OCI-LY3 (cell line): ENCODE measurements around the gene CX3CL1.

ENCODE experiments used
- H2AFZ ChIP-seq: fragments of 200-600, 300-600 bp; shearing (Covaris generic); 2 replicates; pipeline ENCODE4 v1.6.0; 2014; ENCODE audit warnings: antibody characterized with exemption, low read depth, low read length
- H3K27ac ChIP-seq: fragments of 200-600, 300-600 bp; sonication (generic); 2 replicates; pipeline ENCODE4 v1.5.1; 2014; ENCODE audit warnings: mild to moderate bottlenecking, low read length, moderate library complexity, mixed read lengths
- H3K27me3 ChIP-seq: fragments of 200-600, 300-600 bp; sonication (generic); 2 replicates; pipeline ENCODE4 v1.6.1; 2014; ENCODE audit warnings: low read depth, low read length, mixed read lengths
- H3K36me3 ChIP-seq: fragments of 200-600, 300-600 bp; sonication (generic); replicated peaks from 2 replicates; pipeline ENCODE3; 2014; ENCODE audit warnings: low read depth, low read length, mixed read lengths
- H3K4me1 ChIP-seq: fragments of 300-600, 200-600 bp; sonication (generic); 2 replicates; pipeline ENCODE4 v1.6.1; 2014; ENCODE audit warnings: low read length, mixed read lengths
- H3K4me2 ChIP-seq: fragments of 200-600, 300-600 bp; sonication (generic); 2 replicates; pipeline ENCODE4 v1.6.1; 2014; ENCODE audit warnings: low read length, mixed read lengths
- H3K4me3 ChIP-seq: fragments of 300-600, 200-600 bp; sonication (generic); 2 replicates; pipeline ENCODE4 v1.5.1; 2014; ENCODE audit warnings: antibody characterized with exemption, mild to moderate bottlenecking, low read length, moderate library complexity
- H3K79me2 ChIP-seq: fragments of 300-600, 200-600 bp; shearing (Covaris generic); 2 replicates; pipeline ENCODE4 v1.6.1; 2014; ENCODE audit warnings: mild to moderate bottlenecking, low read length, mixed read lengths
- H3K9ac ChIP-seq: fragments of 300-600, 200-600 bp; shearing (Covaris generic); 2 replicates; pipeline ENCODE4 v1.6.0; 2014; ENCODE audit warnings: mild to moderate bottlenecking, low read length, moderate library complexity
- H3K9me3 ChIP-seq: fragments of 200-600, 300-600 bp; shearing (Covaris generic); 2 replicates; pipeline ENCODE4 v1.6.1; 2014; ENCODE audit warnings: low read length, mixed read lengths; ENCODE audit not compliant: insufficient read depth
- H4K20me1 ChIP-seq: fragments of 200-600, 300-600 bp; sonication (generic); 2 replicates; pipeline ENCODE4 v1.6.1; 2016; ENCODE audit warnings: low read length, mixed read lengths; ENCODE audit not compliant: insufficient read depth
- CTCF ChIP-seq: fragments of 200-600, 300-600 bp; sonication (generic); IDR thresholded peaks from 2 replicates; pipeline ENCODE4 v1.5.1; 2014; ENCODE audit warnings: antibody characterized with exemption, low read length, low read depth
- EZH2phosphoT487 ChIP-seq: fragments of 200-600 bp; shearing (Covaris generic); IDR thresholded peaks from 2 replicates; pipeline ENCODE4 v1.6.1; 2018; ENCODE audit warnings: antibody characterized with exemption, mixed run types, low read depth

CX3CL1 gene

DNA sequence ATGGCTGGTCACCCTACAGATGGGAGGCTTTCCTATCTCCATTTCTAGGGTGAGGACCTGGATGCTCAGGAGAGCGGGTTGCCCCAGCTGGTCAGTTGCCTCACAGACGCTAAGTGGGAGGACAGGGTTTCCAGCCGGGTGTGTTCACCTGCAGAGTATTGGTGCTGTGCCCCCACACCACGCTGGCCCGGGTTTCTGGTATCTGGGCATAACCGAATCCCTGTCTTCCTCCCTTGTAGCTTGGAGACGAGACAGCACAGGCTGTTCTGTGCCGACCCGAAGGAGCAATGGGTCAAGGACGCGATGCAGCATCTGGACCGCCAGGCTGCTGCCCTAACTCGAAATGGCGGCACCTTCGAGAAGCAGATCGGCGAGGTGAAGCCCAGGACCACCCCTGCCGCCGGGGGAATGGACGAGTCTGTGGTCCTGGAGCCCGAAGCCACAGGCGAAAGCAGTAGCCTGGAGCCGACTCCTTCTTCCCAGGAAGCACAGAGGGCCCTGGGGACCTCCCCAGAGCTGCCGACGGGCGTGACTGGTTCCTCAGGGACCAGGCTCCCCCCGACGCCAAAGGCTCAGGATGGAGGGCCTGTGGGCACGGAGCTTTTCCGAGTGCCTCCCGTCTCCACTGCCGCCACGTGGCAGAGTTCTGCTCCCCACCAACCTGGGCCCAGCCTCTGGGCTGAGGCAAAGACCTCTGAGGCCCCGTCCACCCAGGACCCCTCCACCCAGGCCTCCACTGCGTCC is 9.7 kb downstream of the CX3CL1 start:
- Histone ChIP-seq H3K79me2 (0 out of 2 replicates have a peak, but pooled peaks cover 5% of the 10 kb centered on the region), H3K4me2 (peak overlapping the region; percentile 48), H3K4me3 (no peak overlapping the region), H3K4me1 (peaks cover 100% of the 10 kb centered on the region), H3K27me3 (no peaks in the 10 kb centered on the region), H4K20me1 (no peaks in the 10 kb centered on the region), H2AFZ (no peak overlapping the region), H3K27ac (peak overlapping the region; percentile 89), H3K9me3 (no peaks in the 10 kb centered on the region), H3K9ac (peak overlapping the region; percentile 60), H3K36me3 (no peaks in the 10 kb centered on the region)
- TF ChIP-seq EZH2phosphoT487: no peak
- no peak for TF ChIP-seq CTCF

GRCh38 chr16:57382535-57383275 is 10.4 kb downstream of the CX3CL1 start:
- Histone ChIP-seq H3K4me3 (no peak overlapping the region), H3K9me3 (no peaks in the 10 kb centered on the region), H3K9ac (peak overlapping the region; percentile 61; the same call in 1 of the 2 replicates), H3K79me2 (0 out of 2 replicates have a peak, but pooled peaks cover 5% of the 10 kb centered on the region), H3K4me2 (no peak overlapping the region), H3K27ac (peak overlapping the region; percentile 89), H3K4me1 (peaks cover 100% of the 10 kb centered on the region), H3K27me3 (no peaks in the 10 kb centered on the region), H4K20me1 (no peaks in the 10 kb centered on the region), H2AFZ (no peak overlapping the region), H3K36me3 (no peaks in the 10 kb centered on the region)
- peak; percentile 39 for TF ChIP-seq CTCF
- TF ChIP-seq EZH2phosphoT487: no peak

GRCh38 chr16:57383276-57384247 is 11.3 kb downstream of the CX3CL1 start:
- H4K20me1 ChIP-seq: no peaks in the 10 kb centered on the region
- peak overlapping the region; percentile 13; the same call in 1 of the 2 replicates for H3K4me3 ChIP-seq
- H3K4me1 ChIP-seq: peaks cover 100% of the 10 kb centered on the region
- H3K36me3 ChIP-seq: no peaks in the 10 kb centered on the region
- TF ChIP-seq CTCF: no peak
- TF ChIP-seq EZH2phosphoT487: no peak
- no peaks in the 10 kb centered on the region for H3K9me3 ChIP-seq
- peak overlapping the region; percentile 89 for H3K27ac ChIP-seq
- peak overlapping the region; percentile 61 for H3K9ac ChIP-seq
- H3K27me3 ChIP-seq: no peaks in the 10 kb centered on the region
- H2AFZ ChIP-seq: peak overlapping the region; percentile 1; the same call in 1 of the 2 replicates
- H3K4me2 ChIP-seq: peak overlapping the region; percentile 61
- 0 out of 2 replicates have a peak, but pooled peaks cover 3% of the 10 kb centered on the region for H3K79me2 ChIP-seq
